Right atrium auricular region (tissue), 2 donors: ENCODE measurements around the gene PRR33. TPM values are rescaled to one million over a fixed set of nuclear protein-coding genes. Genes with fewer than 3 reads are reported as not detected.

Experiments used
- DNase-seq: peaks from one replicate; pipeline ENCODE4 v3.0.0-alpha.2; 2019; ENCODE audit warnings: low spot score
- H3K27ac ChIP-seq, 2 donors: fragments of 200-600 bp; sonication (generic); 1 replicate in 1 of 2; 2 replicates in 1 of 2; pipeline ENCODE4 v1.5.1; 2016 to 2019
- H3K27me3 ChIP-seq, 2 donors: fragments of 200-600 bp; sonication (generic); one replicate each; pipeline versions ENCODE4 v1.5.1 to v1.6.0; 2017 to 2019
- H3K36me3 ChIP-seq: fragments of 200-600 bp; sonication (generic); one replicate; pipeline ENCODE4 v1.5.1; 2016
- H3K4me1 ChIP-seq, 2 donors: fragments of 200-600 bp; sonication (generic); one replicate each; pipeline versions ENCODE4 v1.5.1 to v1.6.0; 2017 to 2019
- H3K4me3 ChIP-seq, 2 donors: fragments of 200-600 bp; sonication (generic); 1 replicate in 1 of 2; 2 replicates in 1 of 2; pipeline ENCODE4 v1.5.1; 2017 to 2019; ENCODE audit warnings: mild to moderate bottlenecking in 1 of 2, moderate library complexity in 1 of 2
- H3K9me3 ChIP-seq, 2 donors: fragments of 200-600 bp; sonication (generic); one replicate each; pipeline ENCODE4 v1.5.1; 2019
- CTCF ChIP-seq, 2 donors: fragments of 200-600 bp; sonication (generic); IDR thresholded peaks; one replicate each; pipeline ENCODE4 v1.5.1; 2019; ENCODE audit warnings: antibody characterized with exemption in 2 of 2
- total RNA-seq, 2 donors: library from RNA; depleted of rRNA; stranded (reverse); fragments of >200 nt; gene quantifications; one replicate each; pipeline ENCODE4 v1.1.0, GENCODE V29; 2016

PRR33 gene
- total RNA-seq, 2 donors from 2014 or later: 0.33 TPM; not detected in 1

DNA sequence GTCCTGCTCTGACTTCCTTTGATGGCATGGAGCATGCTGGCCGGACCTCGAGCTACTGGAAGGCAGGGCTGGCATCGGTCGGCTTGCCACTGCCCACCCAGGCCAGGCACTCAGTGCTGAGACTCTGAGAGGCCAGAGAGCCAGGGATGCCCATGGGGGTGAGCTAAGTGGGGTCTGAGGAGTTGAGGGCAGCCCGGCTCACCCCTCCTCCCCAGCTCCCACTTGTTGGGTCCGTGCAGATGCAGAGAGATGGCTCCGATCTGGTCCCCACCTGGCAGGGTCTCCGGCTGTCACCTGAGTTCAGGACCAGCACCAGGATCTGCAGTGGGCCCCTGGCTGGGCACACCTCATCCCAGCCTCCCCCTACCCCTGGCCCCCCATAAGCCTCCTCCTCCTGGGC lies 25.5 kb downstream of the PRR33 start:
- no peak overlapping the region for H3K4me3 ChIP-seq
- H3K9me3 ChIP-seq: no peaks in the 10 kb centered on the region
- no peak for TF ChIP-seq CTCF (IDR thresholded peaks at IDR 0.05)
- peaks cover 0 to 51% of the 10 kb centered on the region in 2 donors for H3K4me1 ChIP-seq
- H3K36me3 ChIP-seq: no peaks in the 10 kb centered on the region
- H3K27me3 ChIP-seq: no peaks in the 10 kb centered on the region
- DNase-seq: no peak
- no peak overlapping the region for H3K27ac ChIP-seq

GRCh38 chr11:1864831-1865665 lies 26.6 kb downstream of the PRR33 start:
- no peak for DNase-seq
- Histone ChIP-seq H3K36me3 (no peaks in the 10 kb centered on the region), H3K27ac (peak overlapping the region; percentile 74 to 81), H3K4me3 (peak overlapping the region; percentile 3 to 35), H3K9me3 (no peaks in the 10 kb centered on the region), H3K4me1 (peaks cover 0 to 51% of the 10 kb centered on the region in 2 donors), H3K27me3 (no peaks in the 10 kb centered on the region)
- no peak for TF ChIP-seq CTCF (IDR thresholded peaks at IDR 0.05)

DNA sequence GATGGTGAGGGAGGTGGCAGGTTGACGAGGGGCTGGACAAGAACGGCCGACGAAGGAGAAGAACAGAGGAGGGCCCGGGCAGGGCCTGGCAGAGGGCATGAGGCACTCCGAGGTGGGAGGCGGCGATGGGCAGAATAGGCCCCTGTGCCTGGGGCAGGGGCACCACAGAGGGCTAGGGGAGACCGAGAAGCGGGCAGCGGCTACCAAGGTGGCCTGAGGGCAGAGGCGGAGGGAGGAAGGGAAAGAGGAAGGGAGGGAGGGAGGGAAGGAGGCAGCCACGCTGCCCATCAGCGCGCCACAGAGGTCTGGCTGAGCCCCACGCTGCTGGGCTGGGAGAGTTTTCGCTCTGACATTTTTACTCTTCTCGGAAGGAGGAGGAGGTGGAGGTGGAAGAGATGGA lies 27.5 kb downstream of the PRR33 start:
- peaks cover 0 to 51% of the 10 kb centered on the region in 2 donors for H3K4me1 ChIP-seq
- peak overlapping the region; percentile 74 to 81 for H3K27ac ChIP-seq
- H3K36me3 ChIP-seq: no peaks in the 10 kb centered on the region
- H3K27me3 ChIP-seq: no peaks in the 10 kb centered on the region
- no peak for TF ChIP-seq CTCF (IDR thresholded peaks at IDR 0.05)
- DNase-seq: no peak
- H3K4me3 ChIP-seq: peak overlapping the region; percentile 3 to 35
- H3K9me3 ChIP-seq: no peaks in the 10 kb centered on the region

GRCh38 chr11:1863352-1864216 lies 28.1 kb downstream of the PRR33 start:
- Histone ChIP-seq H3K27me3 (no peaks in the 10 kb centered on the region), H3K9me3 (no peaks in the 10 kb centered on the region), H3K4me1 (peaks cover 0 to 51% of the 10 kb centered on the region in 2 donors), H3K4me3 (peak overlapping the region in 1 of 2 donors; percentile 35), H3K27ac (peak overlapping the region; percentile 74 to 81), H3K36me3 (no peaks in the 10 kb centered on the region)
- no peak for TF ChIP-seq CTCF (IDR thresholded peaks at IDR 0.05)
- DNase-seq: peak; percentile 90

- Histone ChIP-seq H3K27ac (peak overlapping the region; percentile 74 to 81), H3K27me3 (no peaks in the 10 kb centered on the region), H3K4me1 (peaks cover 0 to 43% of the 10 kb centered on the region in 2 donors), H3K36me3 (no peaks in the 10 kb centered on the region), H3K9me3 (no peaks in the 10 kb centered on the region), H3K4me3 (no peak overlapping the region)
- no peak for TF ChIP-seq CTCF (IDR thresholded peaks at IDR 0.05)
- DNase-seq: no peak
Observed at GRCh38 chr11:1862588-1863351, 28.9 kb downstream of the PRR33 start.
